HEK293 (cell line): ENCODE data around the gene TYRO3.

ENCODE experiments used
- CTCF ChIA-PET: fragments of 350-600 bp; formaldehyde crosslinking; extraction: SDS; loops from one replicate; lab custom pipeline; 2021; ENCODE audit warnings: antibody characterized with exemption; lab: Yijun Ruan, JAX
- POLR2A ChIA-PET: fragments of 300-600 bp; formaldehyde crosslinking; extraction: SDS; loops from one replicate; lab custom pipeline; 2020; ENCODE audit warnings: antibody characterized with exemption, inconsistent platforms; lab: Yijun Ruan, JAX
- H3K27ac ChIP-seq: fragments of 200-500 bp; sonication (Bioruptor generic); 2 replicates; pipeline ENCODE4 v1.5.1; 2014; ENCODE audit warnings: low read depth, low read length, control low read depth, inconsistent platforms; ENCODE audit errors: extremely low read depth
- H3K36me3 ChIP-seq, 2 experiments: fragments of 200-500 bp in 1 of 2; sonication (Bioruptor generic) in 1 of 2; 1 replicate in 1 of 2; 2 replicates in 1 of 2; pipeline ENCODE4 v1.5.1; 2014 to 2017; ENCODE audit warnings: inconsistent platforms in 2 of 2, low read length in 2 of 2; ENCODE audit not compliant: control insufficient read depth in 2 of 2, insufficient read depth in 1 of 2
- H3K4me1 ChIP-seq: fragments of 200-500 bp; sonication (Bioruptor generic); 2 replicates; pipeline ENCODE4 v1.5.1; 2014; ENCODE audit warnings: mild to moderate bottlenecking, low read length, inconsistent platforms; ENCODE audit not compliant: control insufficient read depth, insufficient read depth
- H3K4me3 ChIP-seq: 2 replicates; pipeline ENCODE4 v1.5.1; 2011; ENCODE audit warnings: low read depth, mild to moderate bottlenecking, control low read depth, low read length, moderate library complexity
- H3K9me3 ChIP-seq: fragments of 200-500 bp; sonication (Bioruptor generic); 2 replicates; pipeline ENCODE4 v1.5.1; 2014; ENCODE audit warnings: low read depth, low read length, inconsistent platforms; ENCODE audit not compliant: control insufficient read depth, insufficient read depth
- MYNN ChIP-seq: fragments of 450-650 bp; formaldehyde crosslinking; IDR thresholded peaks from 2 replicates; pipeline ENCODE4 v1.5.1; 2016; ENCODE audit warnings: missing biosample characterization, missing genetic modification characterization, borderline replicate concordance
- OVOL3 ChIP-seq: fragments of 450-650 bp; formaldehyde crosslinking; IDR thresholded peaks from 2 replicates; pipeline ENCODE4 v1.5.1; 2016; ENCODE audit warnings: missing biosample characterization, missing genetic modification characterization
- PATZ1 ChIP-seq: fragments of 450-650 bp; formaldehyde crosslinking; IDR thresholded peaks from 2 replicates; pipeline ENCODE4 v1.5.1; 2016; ENCODE audit warnings: missing biosample characterization, missing genetic modification characterization
- REST ChIP-seq: fragments of 450-650 bp; formaldehyde crosslinking; IDR thresholded peaks from 2 replicates; pipeline ENCODE4 v1.5.1; 2016; ENCODE audit warnings: missing biosample characterization, missing genetic modification characterization
- SCRT1 ChIP-seq: fragments of 450-650 bp; formaldehyde crosslinking; IDR thresholded peaks from 2 replicates; pipeline ENCODE4 v1.5.1; 2016; ENCODE audit warnings: missing biosample characterization, missing genetic modification characterization, borderline replicate concordance
- SCRT2 ChIP-seq: fragments of 450-650 bp; formaldehyde crosslinking; IDR thresholded peaks from 2 replicates; pipeline ENCODE4 v1.5.1; 2016; ENCODE audit warnings: missing biosample characterization, missing genetic modification characterization
- TSHZ1 ChIP-seq: fragments of 450-650 bp; formaldehyde crosslinking; IDR thresholded peaks from 2 replicates; pipeline ENCODE4 v1.5.1; 2016; ENCODE audit warnings: missing biosample characterization, missing genetic modification characterization, borderline replicate concordance
- ZNF121 ChIP-seq: fragments of 450-650 bp; formaldehyde crosslinking; IDR thresholded peaks from 2 replicates; pipeline ENCODE4 v1.5.1; 2016; ENCODE audit warnings: missing biosample characterization, missing genetic modification characterization
- ZNF280C ChIP-seq: fragments of 450-650 bp; formaldehyde crosslinking; IDR thresholded peaks from 2 replicates; pipeline ENCODE4 v1.5.1; 2016; ENCODE audit warnings: missing biosample characterization, missing genetic modification characterization
- ZNF394 ChIP-seq: fragments of 450-650 bp; formaldehyde crosslinking; IDR thresholded peaks from 2 replicates; pipeline ENCODE4 v1.5.1; 2016; ENCODE audit warnings: missing biosample characterization, missing genetic modification characterization, mild to moderate bottlenecking, moderate library complexity, borderline replicate concordance
- ZNF548 ChIP-seq: fragments of 450-650 bp; formaldehyde crosslinking; IDR thresholded peaks from 2 replicates; pipeline ENCODE4 v1.5.1; 2016; ENCODE audit warnings: missing biosample characterization, missing genetic modification characterization
- ZNF561 ChIP-seq: fragments of 450-650 bp; IDR thresholded peaks from 2 replicates; pipeline ENCODE4 v1.5.1; 2018; ENCODE audit warnings: missing biosample characterization, missing genetic modification characterization, borderline replicate concordance

TYRO3 gene

GRCh38 chr15:41559239-41559782 is 299 bp downstream of the TYRO3 start (continued):
- TF ChIP-seq ZNF121 (no peak), PATZ1 (tag by site-specific recombination) (no peak), ZNF561 (no peak), MYNN (tag by site-specific recombination) (no peak)

- TF ChIP-seq ZNF280C (tag by site-specific recombination): no peak
- peak; percentile 56; the same call in 1 of the 2 replicates for TF ChIP-seq SCRT1
- no peak for TF ChIP-seq ZNF548 (tag by site-specific recombination)
- no peak for TF ChIP-seq REST (tag by site-specific recombination)
- TF ChIP-seq OVOL3 (tag by site-specific recombination): no peak
- no peak for TF ChIP-seq TSHZ1
- peak; percentile 87 for TF ChIP-seq SCRT2 (tag by site-specific recombination)
- TF ChIP-seq ZNF394 (tag by site-specific recombination): no peak
- TF ChIP-seq, all 188 proteins: peak for 2
- H3K36me3 ChIP-seq: peaks cover 0 to 22% of the 10 kb centered on the region in 2 experiments; a peak in 1 of 3 replicates
- ChIA-PET CTCF (interaction anchor here (0.6 to 2.3 kb wide), 2 partner anchors 15 to 43 kb away, joined by 3 to 11 read pairs; no protein-coding TSS in a partner anchor), POLR2A (no interaction called here)
- H3K27ac ChIP-seq: no peak overlapping the region
- no peaks in the 10 kb centered on the region for H3K9me3 ChIP-seq
- peaks cover 5% of the 10 kb centered on the region; the same call in 1 of the 2 replicates for H3K4me1 ChIP-seq
- no peak overlapping the region for H3K4me3 ChIP-seq
Measured at GRCh38 chr15:41560572-41560874, 1.5 kb downstream of the TYRO3 start.
